Neutrophil (primary cell): Measurements from ENCODE around the gene MSI2.

Experiments used
- H3K27ac ChIP-seq: fragments of 200-600 bp; sonication (generic); 2 replicates; pipeline ENCODE4 v1.5.1; 2016; ENCODE audit warnings: mild to moderate bottlenecking, moderate library complexity
- H3K27me3 ChIP-seq: fragments of 200-600 bp; sonication (generic); 2 replicates; pipeline ENCODE4 v1.6.0; 2016; ENCODE audit warnings: mild to moderate bottlenecking
- H3K36me3 ChIP-seq: fragments of 200-600 bp; sonication (generic); 2 replicates; pipeline ENCODE4 v1.5.1; 2017
- H3K4me1 ChIP-seq, 2 experiments: fragments of 200-600 bp in 1 of 2; sonication (generic) in 1 of 2; 1 replicate in 1 of 2; 2 replicates in 1 of 2; pipeline versions ENCODE4 v1.5.1 to v1.6.1; 2013 to 2016; ENCODE audit warnings: low read depth in 1 of 2, low read length in 1 of 2, mild to moderate bottlenecking in 1 of 2, moderate library complexity in 1 of 2; ENCODE audit not compliant: control insufficient read depth in 1 of 2, insufficient read depth in 1 of 2
- H3K4me3 ChIP-seq, 2 experiments: fragments of 200-600 bp in 1 of 2; sonication (generic) in 1 of 2; 1 replicate in 1 of 2; 2 replicates in 1 of 2; pipeline ENCODE4 v1.5.1; 2013 to 2016; ENCODE audit warnings: low read depth in 1 of 2, low read length in 1 of 2, mild to moderate bottlenecking in 1 of 2, moderate library complexity in 1 of 2
- H3K9me3 ChIP-seq: fragments of 200-600 bp; sonication (generic); 2 replicates; pipeline ENCODE4 v1.5.1; 2016
- CTCF ChIP-seq: fragments of 200-600 bp; sonication (generic); IDR thresholded peaks from 2 replicates; pipeline ENCODE4 v1.5.1; 2016; ENCODE audit warnings: antibody characterized with exemption

MSI2 gene

GRCh38 chr17:57441270-57441600, 184.9 kb downstream of the MSI2 start:
- H3K4me1 ChIP-seq: peaks cover 6 to 18% of the 10 kb centered on the region in 2 experiments
- H3K4me3 ChIP-seq: no peak overlapping the region
- H3K27ac ChIP-seq: no peak overlapping the region
- TF ChIP-seq CTCF: no peak
- no peaks in the 10 kb centered on the region for H3K36me3 ChIP-seq
- H3K9me3 ChIP-seq: no peaks in the 10 kb centered on the region
- H3K27me3 ChIP-seq: peaks cover 11% of the 10 kb centered on the region

GRCh38 chr17:57442401-57442823, 186.1 kb downstream of the MSI2 start:
- peaks cover 11% of the 10 kb centered on the region for H3K27me3 ChIP-seq
- TF ChIP-seq CTCF: no peak
- H3K9me3 ChIP-seq: no peaks in the 10 kb centered on the region
- no peak overlapping the region for H3K27ac ChIP-seq
- peaks cover 6 to 18% of the 10 kb centered on the region in 2 experiments for H3K4me1 ChIP-seq
- H3K4me3 ChIP-seq: no peak overlapping the region
- H3K36me3 ChIP-seq: no peaks in the 10 kb centered on the region

GRCh38 chr17:57442914-57443571, 186.7 kb downstream of the MSI2 start:
- Histone ChIP-seq H3K4me3 (no peak overlapping the region), H3K27me3 (peaks cover 11% of the 10 kb centered on the region), H3K4me1 (peaks cover 6 to 18% of the 10 kb centered on the region in 2 experiments), H3K9me3 (no peaks in the 10 kb centered on the region), H3K36me3 (no peaks in the 10 kb centered on the region), H3K27ac (no peak overlapping the region)
- no peak for TF ChIP-seq CTCF

GRCh38 chr17:57443781-57444180, 187.5 kb downstream of the MSI2 start:
- H3K4me3 ChIP-seq: no peak overlapping the region
- H3K36me3 ChIP-seq: no peaks in the 10 kb centered on the region
- H3K27me3 ChIP-seq: peaks cover 11% of the 10 kb centered on the region
- TF ChIP-seq CTCF: no peak
- H3K4me1 ChIP-seq: peaks cover 6 to 18% of the 10 kb centered on the region in 2 experiments
- H3K27ac ChIP-seq: no peak overlapping the region
- no peaks in the 10 kb centered on the region for H3K9me3 ChIP-seq

GRCh38 chr17:57444682-57445450, 188.5 kb downstream of the MSI2 start:
- Histone ChIP-seq H3K27me3 (peaks cover 11% of the 10 kb centered on the region), H3K4me1 (peaks cover 6 to 18% of the 10 kb centered on the region in 2 experiments), H3K4me3 (no peak overlapping the region), H3K36me3 (no peaks in the 10 kb centered on the region), H3K9me3 (no peaks in the 10 kb centered on the region), H3K27ac (no peak overlapping the region)
- TF ChIP-seq CTCF: no peak
